Hepatocyte (in vitro differentiated cells): Measurements from ENCODE around the gene GCA.

Experiments used
- EZH2 ChIP-seq: fragments of 200-600 bp; sonication (generic); IDR thresholded peaks from 2 replicates; pipeline ENCODE4 v1.6.1; 2016; ENCODE audit warnings: antibody characterized with exemption, mild to moderate bottlenecking, borderline replicate concordance
- TF ChIP-seq, protein P1 (sequence below): fragments of 200-600 bp; sonication (generic); IDR thresholded peaks from 2 replicates; pipeline ENCODE4 v1.5.1; 2016; ENCODE audit warnings: antibody characterized with exemption, mild to moderate bottlenecking; ENCODE audit not compliant: poor library complexity

DNA sequence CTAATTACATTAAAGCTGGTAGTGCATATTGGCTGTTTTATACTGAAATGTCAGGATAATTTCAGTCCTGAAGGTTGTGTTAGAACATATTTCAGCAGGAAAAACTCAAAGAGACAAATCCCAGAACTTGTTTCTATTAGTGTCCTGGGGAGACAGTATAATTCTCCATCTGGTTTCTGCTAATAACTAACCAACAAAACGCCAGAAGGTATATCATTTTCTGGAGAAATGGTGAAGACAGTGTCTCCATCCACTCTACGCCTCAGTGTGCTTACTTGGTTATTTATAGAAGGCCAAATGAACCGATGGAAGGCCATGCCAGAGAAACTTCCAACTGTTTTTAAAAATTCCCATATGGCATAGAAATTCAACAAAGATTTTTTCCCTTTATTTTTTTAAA, 41.6 kb downstream of the GCA start:
- TF ChIP-seq EZH2 = no peak
- TF ChIP-seq, protein P1, sequence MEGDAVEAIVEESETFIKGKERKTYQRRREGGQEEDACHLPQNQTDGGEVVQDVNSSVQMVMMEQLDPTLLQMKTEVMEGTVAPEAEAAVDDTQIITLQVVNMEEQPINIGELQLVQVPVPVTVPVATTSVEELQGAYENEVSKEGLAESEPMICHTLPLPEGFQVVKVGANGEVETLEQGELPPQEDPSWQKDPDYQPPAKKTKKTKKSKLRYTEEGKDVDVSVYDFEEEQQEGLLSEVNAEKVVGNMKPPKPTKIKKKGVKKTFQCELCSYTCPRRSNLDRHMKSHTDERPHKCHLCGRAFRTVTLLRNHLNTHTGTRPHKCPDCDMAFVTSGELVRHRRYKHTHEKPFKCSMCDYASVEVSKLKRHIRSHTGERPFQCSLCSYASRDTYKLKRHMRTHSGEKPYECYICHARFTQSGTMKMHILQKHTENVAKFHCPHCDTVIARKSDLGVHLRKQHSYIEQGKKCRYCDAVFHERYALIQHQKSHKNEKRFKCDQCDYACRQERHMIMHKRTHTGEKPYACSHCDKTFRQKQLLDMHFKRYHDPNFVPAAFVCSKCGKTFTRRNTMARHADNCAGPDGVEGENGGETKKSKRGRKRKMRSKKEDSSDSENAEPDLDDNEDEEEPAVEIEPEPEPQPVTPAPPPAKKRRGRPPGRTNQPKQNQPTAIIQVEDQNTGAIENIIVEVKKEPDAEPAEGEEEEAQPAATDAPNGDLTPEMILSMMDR = no peak
